IPS-18a (cell line): ENCODE data around the gene C1orf21.

Source experiments
- H3K27ac ChIP-seq: one replicate; pipeline ENCODE4 v1.5.1; 2013; ENCODE audit warnings: low read length
- H3K27me3 ChIP-seq: one replicate; pipeline ENCODE4 v1.6.1; 2013; ENCODE audit warnings: mild to moderate bottlenecking, low read length; ENCODE audit not compliant: control insufficient read depth, insufficient read depth
- H3K36me3 ChIP-seq: one replicate; pipeline ENCODE4 v1.6.1; 2013; ENCODE audit warnings: low read depth, low read length; ENCODE audit not compliant: control insufficient read depth
- H3K4me1 ChIP-seq: one replicate; pipeline ENCODE4 v1.6.1; 2013; ENCODE audit warnings: low read depth, low read length; ENCODE audit not compliant: control insufficient read depth
- H3K4me3 ChIP-seq: one replicate; pipeline ENCODE4 v1.5.1; 2013; ENCODE audit warnings: low read length
- H3K9ac ChIP-seq: one replicate; pipeline ENCODE4 v1.6.1; 2013; ENCODE audit warnings: mild to moderate bottlenecking, low read length, moderate library complexity
- H3K9me3 ChIP-seq: one replicate; pipeline ENCODE4 v1.6.1; 2013; ENCODE audit warnings: low read depth, low read length; ENCODE audit not compliant: control insufficient read depth

The C1orf21 gene

GRCh38 chr1:184457500-184457899 lies 70.7 kb downstream of the C1orf21 start:
- Histone ChIP-seq H3K36me3 (no peaks in the 10 kb centered on the region), H3K9ac (no peak overlapping the region), H3K4me1 (peaks cover 15% of the 10 kb centered on the region), H3K27ac (no peak overlapping the region), H3K9me3 (no peaks in the 10 kb centered on the region), H3K4me3 (no peak overlapping the region), H3K27me3 (no peaks in the 10 kb centered on the region)

- Histone ChIP-seq H3K4me3 (no peak overlapping the region), H3K4me1 (peaks cover 8% of the 10 kb centered on the region), H3K36me3 (no peaks in the 10 kb centered on the region), H3K9ac (no peak overlapping the region), H3K27me3 (no peaks in the 10 kb centered on the region), H3K9me3 (no peaks in the 10 kb centered on the region), H3K27ac (no peak overlapping the region)
Observed at GRCh38 chr1:184461321-184461720, 74.5 kb downstream of the C1orf21 start.

- Histone ChIP-seq H3K36me3 (no peaks in the 10 kb centered on the region), H3K9me3 (no peaks in the 10 kb centered on the region), H3K4me3 (no peak overlapping the region), H3K27ac (no peak overlapping the region), H3K9ac (no peak overlapping the region), H3K27me3 (no peaks in the 10 kb centered on the region), H3K4me1 (peaks cover 7% of the 10 kb centered on the region)
Observed at GRCh38 chr1:184462155-184462554, 75.3 kb downstream of the C1orf21 start.

- peaks cover 7% of the 10 kb centered on the region for H3K4me1 ChIP-seq
- H3K9ac ChIP-seq, result no peak overlapping the region
- no peaks in the 10 kb centered on the region for H3K9me3 ChIP-seq
- H3K27ac ChIP-seq, result no peak overlapping the region
- no peak overlapping the region for H3K4me3 ChIP-seq
- no peaks in the 10 kb centered on the region for H3K36me3 ChIP-seq
- no peaks in the 10 kb centered on the region for H3K27me3 ChIP-seq
Observed at GRCh38 chr1:184462990-184463389, 76.2 kb downstream of the C1orf21 start.

- no peak overlapping the region for H3K4me3 ChIP-seq
- no peaks in the 10 kb centered on the region for H3K36me3 ChIP-seq
- no peak overlapping the region for H3K27ac ChIP-seq
- no peaks in the 10 kb centered on the region for H3K27me3 ChIP-seq
- no peak overlapping the region for H3K9ac ChIP-seq
- H3K9me3 ChIP-seq, result no peaks in the 10 kb centered on the region
- H3K4me1 ChIP-seq, result peaks cover 7% of the 10 kb centered on the region
Observed at GRCh38 chr1:184463680-184464079, 76.9 kb downstream of the C1orf21 start.

- Histone ChIP-seq H3K9ac (no peak overlapping the region), H3K9me3 (no peaks in the 10 kb centered on the region), H3K4me1 (peaks cover 5% of the 10 kb centered on the region), H3K36me3 (no peaks in the 10 kb centered on the region), H3K4me3 (no peak overlapping the region), H3K27ac (no peak overlapping the region), H3K27me3 (no peaks in the 10 kb centered on the region)
Observed at GRCh38 chr1:184464757-184465156, 77.9 kb downstream of the C1orf21 start.

- Histone ChIP-seq H3K27ac (no peak overlapping the region), H3K4me3 (no peak overlapping the region), H3K9ac (no peak overlapping the region), H3K4me1 (no peaks in the 10 kb centered on the region), H3K36me3 (no peaks in the 10 kb centered on the region), H3K9me3 (no peaks in the 10 kb centered on the region), H3K27me3 (no peaks in the 10 kb centered on the region)
Observed at GRCh38 chr1:184465489-184466146, 78.8 kb downstream of the C1orf21 start.

- H3K36me3 ChIP-seq, result no peaks in the 10 kb centered on the region
- no peaks in the 10 kb centered on the region for H3K9me3 ChIP-seq
- no peak overlapping the region for H3K4me3 ChIP-seq
- H3K9ac ChIP-seq, result no peak overlapping the region
- H3K27ac ChIP-seq, result no peak overlapping the region
- no peaks in the 10 kb centered on the region for H3K27me3 ChIP-seq
- H3K4me1 ChIP-seq, result no peaks in the 10 kb centered on the region
Observed at GRCh38 chr1:184467295-184467694, 80.5 kb downstream of the C1orf21 start.

- Histone ChIP-seq H3K36me3 (no peaks in the 10 kb centered on the region), H3K9me3 (no peaks in the 10 kb centered on the region), H3K4me3 (no peak overlapping the region), H3K27ac (no peak overlapping the region), H3K27me3 (no peaks in the 10 kb centered on the region), H3K4me1 (no peaks in the 10 kb centered on the region), H3K9ac (no peak overlapping the region)
Observed at GRCh38 chr1:184469396-184469795, 82.6 kb downstream of the C1orf21 start.

GRCh38 chr1:184471686-184472085 lies 84.9 kb downstream of the C1orf21 start:
- Histone ChIP-seq H3K9me3 (no peaks in the 10 kb centered on the region), H3K9ac (no peak overlapping the region), H3K4me3 (no peak overlapping the region), H3K27me3 (no peaks in the 10 kb centered on the region), H3K36me3 (no peaks in the 10 kb centered on the region), H3K4me1 (no peaks in the 10 kb centered on the region), H3K27ac (no peak overlapping the region)

- Histone ChIP-seq H3K36me3 (no peaks in the 10 kb centered on the region), H3K9me3 (no peaks in the 10 kb centered on the region), H3K4me1 (no peaks in the 10 kb centered on the region), H3K27me3 (no peaks in the 10 kb centered on the region), H3K27ac (no peak overlapping the region), H3K4me3 (no peak overlapping the region), H3K9ac (no peak overlapping the region)
Observed at GRCh38 chr1:184472136-184472535, 85.3 kb downstream of the C1orf21 start.

GRCh38 chr1:184473176-184473966 lies 86.5 kb downstream of the C1orf21 start:
- Histone ChIP-seq H3K9me3 (no peaks in the 10 kb centered on the region), H3K27me3 (no peaks in the 10 kb centered on the region), H3K27ac (no peak overlapping the region), H3K36me3 (no peaks in the 10 kb centered on the region), H3K9ac (no peak overlapping the region), H3K4me3 (no peak overlapping the region), H3K4me1 (no peaks in the 10 kb centered on the region)
